Body of pancreas (tissue), 4 donors: ENCODE results near the gene OR51V1. TPM values are rescaled to one million over a fixed set of nuclear protein-coding genes. Genes with fewer than 3 reads are reported as not detected.

Experiments used
- ATAC-seq: fragments of 150-250 bp; one replicate; pipeline ENCODE4 v1.9.1; 2016
- DNase-seq, 4 donors: peaks; one replicate each; pipeline ENCODE4 v3.0.0-alpha.2; 2019
- H3K27ac ChIP-seq, 4 donors: fragments of 200-600 bp; sonication (generic); 1 replicate in 3 of 4; 2 replicates in 1 of 4; pipeline versions ENCODE4 v1.5.1 to v1.6.1; 2016 to 2019; ENCODE audit warnings: mild to moderate bottlenecking in 1 of 4, mixed read lengths in 1 of 4, moderate library complexity in 1 of 4
- H3K27me3 ChIP-seq, 2 donors: fragments of 200-600 bp; sonication (generic); one replicate each; pipeline ENCODE4 v1.6.0; 2016; ENCODE audit warnings: mild to moderate bottlenecking in 1 of 2
- H3K36me3 ChIP-seq, 2 donors: fragments of 200-600 bp; sonication (generic); replicated peaks in 1 of 2; 2 replicates each; pipeline ENCODE4 v1.5.1; 2016; ENCODE audit warnings: low read depth in 2 of 2; ENCODE audit not compliant: insufficient read depth in 1 of 2
- H3K4me1 ChIP-seq: fragments of 200-600 bp; sonication (generic); one replicate; pipeline ENCODE4 v1.6.0; 2016
- H3K4me3 ChIP-seq, 2 donors: fragments of 200-600 bp; sonication (generic); 1 replicate in 1 of 2; 2 replicates in 1 of 2; pipeline ENCODE4 v1.5.1; 2016 to 2019
- H3K9me3 ChIP-seq, 3 donors: fragments of 200-600 bp; sonication (generic); 1 replicate in 2 of 3; 2 replicates in 1 of 3; pipeline ENCODE4 v1.5.1; 2016
- CTCF ChIP-seq, 7 experiments: fragments of 450-650 bp in 4 of 7; fragments of 200-600 bp in 3 of 7; sonication (generic) in 3 of 7; IDR thresholded peaks; one replicate each; pipeline ENCODE4 v1.5.1; 2016 to 2019; ENCODE audit warnings: antibody characterized with exemption in 7 of 7
- POLR2A ChIP-seq, 3 donors: fragments of 450-650 bp; IDR thresholded peaks; one replicate each; pipeline ENCODE4 v1.6.1; 2016; ENCODE audit warnings: antibody characterized with exemption in 3 of 3, mild to moderate bottlenecking in 2 of 3
- WGBS, 2 donors: methylation state at CpG; one replicate each; pipeline ENCODE4 v1.1.5; 2017; 5-methylcytosine and 5-hydroxymethylcytosine counted together
- intact Hi-C: fragments of 100-400 bp; cut with DNase I; formaldehyde crosslinking; loops from one replicate; pipeline ENCODE4 v1.15.1; 2023
- total RNA-seq, 2 donors: library from RNA; depleted of rRNA; stranded (reverse); fragments of >200 nt; gene quantifications; one replicate each; pipeline ENCODE4 v1.1.0, GENCODE V29; 2016

The OR51V1 gene
- total RNA-seq, 2 donors from 2014 or later = not detected

- 60 to 70% methylated on average over 1 of the region's 1 CpG for WGBS, 2 donors
- no peaks in the 10 kb centered on the region for H3K9me3 ChIP-seq
- DNase-seq = no peak
- H3K4me3 ChIP-seq = no peak overlapping the region
- no peaks in the 10 kb centered on the region for H3K36me3 ChIP-seq
- ATAC-seq = no peak
- H3K27me3 ChIP-seq = no peaks in the 10 kb centered on the region
- intact Hi-C loops = no loop called here
- no peak overlapping the region for H3K27ac ChIP-seq
- TF ChIP-seq POLR2A (IDR thresholded peaks at IDR 0.05) = no peak
- H3K4me1 ChIP-seq = no peaks in the 10 kb centered on the region
Measured at GRCh38 chr11:5223686-5224085, 23.2 kb upstream of the OR51V1 start.

- WGBS, 2 donors = 82 to 87% methylated on average over 6 of the region's 6 CpGs
- Histone ChIP-seq H3K27me3 (no peaks in the 10 kb centered on the region), H3K4me1 (no peaks in the 10 kb centered on the region)
Measured at GRCh38 chr11:5223146-5223545, 22.7 kb upstream of the OR51V1 start.

GRCh38 chr11:5210376-5210885 lies 9.9 kb upstream of the OR51V1 start:
- Histone ChIP-seq H3K4me1 (no peaks in the 10 kb centered on the region), H3K9me3 (no peaks in the 10 kb centered on the region), H3K27ac (no peak overlapping the region), H3K36me3 (no peaks in the 10 kb centered on the region), H3K27me3 (no peaks in the 10 kb centered on the region), H3K4me3 (no peak overlapping the region)
- DNase-seq = no peak
- TF ChIP-seq POLR2A (IDR thresholded peaks at IDR 0.05) = no peak
- TF ChIP-seq CTCF (IDR thresholded peaks at IDR 0.05) = no peak
- intact Hi-C loops = no loop called here
- no peak for ATAC-seq
- 36% methylated on average over 7 of the region's 7 CpGs for WGBS, 2 donors

More at GRCh38 chr11:5223146-5223545, 22.7 kb upstream of the OR51V1 start:
- no peaks in the 10 kb centered on the region for H3K36me3 ChIP-seq
- ATAC-seq (no peak), DNase-seq (no peak)
- intact Hi-C loops = no loop called here
- TF ChIP-seq CTCF (IDR thresholded peaks at IDR 0.05) (no peak), POLR2A (IDR thresholded peaks at IDR 0.05) (no peak)
- no peak overlapping the region for H3K4me3 ChIP-seq
- no peak overlapping the region for H3K27ac ChIP-seq
- no peaks in the 10 kb centered on the region for H3K9me3 ChIP-seq

GRCh38 chr11:5204787-5205186 lies 4.3 kb upstream of the OR51V1 start:
- no peak overlapping the region for H3K4me3 ChIP-seq
- no peak overlapping the region for H3K27ac ChIP-seq
- H3K27me3 ChIP-seq = no peaks in the 10 kb centered on the region
- TF ChIP-seq CTCF (IDR thresholded peaks at IDR 0.05) = peak in 4 of 7 experiments; percentile 26 to 40 (median 34)
- no peak for TF ChIP-seq POLR2A (IDR thresholded peaks at IDR 0.05)
- H3K4me1 ChIP-seq = no peaks in the 10 kb centered on the region
- no peaks in the 10 kb centered on the region for H3K36me3 ChIP-seq
- intact Hi-C loops = no loop called here
- ATAC-seq = no peak
- H3K9me3 ChIP-seq = no peaks in the 10 kb centered on the region
- DNase-seq = no peak
- 15 to 19% methylated on average over 1 of the region's 1 CpG for WGBS, 2 donors

- Histone ChIP-seq H3K4me1 (no peaks in the 10 kb centered on the region), H3K9me3 (no peaks in the 10 kb centered on the region), H3K36me3 (no peaks in the 10 kb centered on the region), H3K4me3 (no peak overlapping the region), H3K27ac (no peak overlapping the region), H3K27me3 (no peaks in the 10 kb centered on the region)
- TF ChIP-seq POLR2A (IDR thresholded peaks at IDR 0.05) (no peak), CTCF (IDR thresholded peaks at IDR 0.05) (no peak)
- ATAC-seq = no peak
- WGBS, 2 donors = 34 to 39% methylated on average over 2 of the region's 2 CpGs
- intact Hi-C loops = no loop called here
- DNase-seq = no peak
Measured at GRCh38 chr11:5203366-5203765, 2.9 kb upstream of the OR51V1 start.
